Measurements from ENCODE around the gene NFIA. TPM values are rescaled to one million over a fixed set of nuclear protein-coding genes. Genes with fewer than 3 reads are reported as not detected.

NFIA gene
- total RNA-seq, 1 donor from 2014 or later, result 12.4 TPM

- no peak for DNase-seq
Observed at GRCh38 chr1:61158591-61158990, 76.2 kb downstream of the NFIA start.

- no peak for DNase-seq
Observed at GRCh38 chr1:61160526-61160925, 78.2 kb downstream of the NFIA start.

- peak; percentile 23 for DNase-seq
Observed at GRCh38 chr1:61162520-61163258, 80.3 kb downstream of the NFIA start.

- DNase-seq, result no peak
Observed at GRCh38 chr1:61163355-61163754, 81.0 kb downstream of the NFIA start.

- DNase-seq, result no peak
Observed at GRCh38 chr1:61165402-61165801, 83.0 kb downstream of the NFIA start.

- DNase-seq, result no peak
Observed at GRCh38 chr1:61167309-61167708, 84.9 kb downstream of the NFIA start.

- DNase-seq, result no peak
Observed at GRCh38 chr1:61169045-61169444, 86.7 kb downstream of the NFIA start.

GRCh38 chr1:61169634-61170033 lies 87.3 kb downstream of the NFIA start:
- no peak for DNase-seq

GRCh38 chr1:61170328-61171238 lies 88.2 kb downstream of the NFIA start:
- peak; percentile 23 for DNase-seq

- DNase-seq, result no peak
Observed at GRCh38 chr1:61171346-61171745, 89.0 kb downstream of the NFIA start.

GRCh38 chr1:61171974-61172373 lies 89.6 kb downstream of the NFIA start:
- no peak for DNase-seq

GRCh38 chr1:61173118-61173517 lies 90.8 kb downstream of the NFIA start:
- no peak for DNase-seq

GRCh38 chr1:61174060-61174795 lies 91.9 kb downstream of the NFIA start:
- DNase-seq, result no peak

- no peak for DNase-seq
Observed at GRCh38 chr1:61175976-61176375, 93.6 kb downstream of the NFIA start.

- no peak for DNase-seq
Observed at GRCh38 chr1:61181067-61182038, 99.0 kb downstream of the NFIA start.

GRCh38 chr1:61182049-61182448 lies 99.7 kb downstream of the NFIA start:
- peak; percentile 83 for DNase-seq

GRCh38 chr1:61182480-61182879 lies 100.1 kb downstream of the NFIA start:
- no peak for DNase-seq

- peak; percentile 55 for DNase-seq
Observed at GRCh38 chr1:61183471-61184039, 101.2 kb downstream of the NFIA start.

GRCh38 chr1:61184040-61184713 lies 101.8 kb downstream of the NFIA start:
- peak; percentile 98 for DNase-seq

GRCh38 chr1:61184714-61185106 lies 102.3 kb downstream of the NFIA start:
- DNase-seq, result no peak

GRCh38 chr1:61186753-61187152 lies 104.4 kb downstream of the NFIA start:
- DNase-seq, result no peak
